Osteoblast (primary cell): Measurements from ENCODE around the gene TBC1D8. TPM values are rescaled to one million over a fixed set of nuclear protein-coding genes. Genes with fewer than 3 reads are reported as not detected.
A peak's percentile ranks its signal among the peaks of the same experiment; 100 is the strongest.

Experiments
- DNase-seq: peaks from one replicate; pipeline ENCODE4 v3.0.0; 2011; ENCODE audit warnings: low spot score, mixed read lengths; ENCODE audit not compliant: insufficient read length; ENCODE audit errors: missing footprints
- H2AFZ ChIP-seq: 2 replicates; pipeline ENCODE4 v1.6.0; 2011; ENCODE audit warnings: mild to moderate bottlenecking, low read length
- H3K27ac ChIP-seq: 2 replicates; pipeline ENCODE4 v1.5.1; 2011; ENCODE audit warnings: mild to moderate bottlenecking, low read depth, low read length, moderate library complexity
- H3K27me3 ChIP-seq: 2 replicates; pipeline ENCODE4 v1.6.0; 2012; ENCODE audit warnings: mild to moderate bottlenecking, control low read depth, inconsistent platforms, low read length, moderate library complexity; ENCODE audit not compliant: insufficient read depth
- H3K36me3 ChIP-seq: 2 replicates; pipeline ENCODE4 v1.5.1; 2011; ENCODE audit warnings: mild to moderate bottlenecking, low read length, control low read depth, moderate library complexity; ENCODE audit not compliant: insufficient read depth
- H3K4me1 ChIP-seq: 2 replicates; pipeline ENCODE4 v1.5.1; 2011; ENCODE audit warnings: mild to moderate bottlenecking, low read length, control low read depth, moderate library complexity; ENCODE audit not compliant: insufficient read depth
- H3K4me2 ChIP-seq: 2 replicates; pipeline ENCODE4 v1.6.0; 2011; ENCODE audit warnings: mild to moderate bottlenecking, low read length; ENCODE audit not compliant: insufficient read depth
- H3K4me3 ChIP-seq: fragments of 200-600 bp; sonication (generic); 3 replicates; pipeline ENCODE4 v1.5.1; 2012; ENCODE audit warnings: mild to moderate bottlenecking, low read length, inconsistent platforms; ENCODE audit not compliant: insufficient read depth
- H3K79me2 ChIP-seq: 2 replicates; pipeline ENCODE4 v1.6.0; 2012; ENCODE audit warnings: mild to moderate bottlenecking, low read length, control low read depth, inconsistent platforms; ENCODE audit not compliant: insufficient read depth
- H3K9me3 ChIP-seq: 2 replicates; pipeline ENCODE4 v1.5.1; 2011; ENCODE audit warnings: low read depth, low read length, control low read depth
- H4K20me1 ChIP-seq: 2 replicates; pipeline ENCODE4 v1.6.0; 2012; ENCODE audit warnings: mild to moderate bottlenecking, low read length, control low read depth; ENCODE audit not compliant: insufficient read depth
- total RNA-seq: library from RNA; depleted of rRNA; stranded (reverse); fragments of >200 nt; gene quantifications from 2 replicates; pipeline ENCODE4 v1.2.3, GENCODE V29; 2012
- TF ChIP-seq, protein P1 (sequence below): IDR thresholded peaks from 2 replicates; pipeline ENCODE4 v1.5.1; 2011; ENCODE audit warnings: mild to moderate bottlenecking, low read depth, low read length, moderate library complexity; ENCODE audit errors: extremely low read depth

The TBC1D8 gene
- total RNA-seq, 1 donor = 13.4 TPM

- Histone ChIP-seq H3K4me2 (no peak overlapping the region), H2AFZ (no peak overlapping the region), H4K20me1 (peaks cover 12% of the 10 kb centered on the region), H3K27me3 (no peaks in the 10 kb centered on the region), H3K79me2 (peaks cover 6% of the 10 kb centered on the region), H3K27ac (no peak overlapping the region), H3K4me3 (no peak overlapping the region), H3K9me3 (no peaks in the 10 kb centered on the region), H3K4me1 (no peaks in the 10 kb centered on the region), H3K36me3 (peaks cover 43% of the 10 kb centered on the region)
- DNase-seq = no peak
- TF ChIP-seq, protein P1, sequence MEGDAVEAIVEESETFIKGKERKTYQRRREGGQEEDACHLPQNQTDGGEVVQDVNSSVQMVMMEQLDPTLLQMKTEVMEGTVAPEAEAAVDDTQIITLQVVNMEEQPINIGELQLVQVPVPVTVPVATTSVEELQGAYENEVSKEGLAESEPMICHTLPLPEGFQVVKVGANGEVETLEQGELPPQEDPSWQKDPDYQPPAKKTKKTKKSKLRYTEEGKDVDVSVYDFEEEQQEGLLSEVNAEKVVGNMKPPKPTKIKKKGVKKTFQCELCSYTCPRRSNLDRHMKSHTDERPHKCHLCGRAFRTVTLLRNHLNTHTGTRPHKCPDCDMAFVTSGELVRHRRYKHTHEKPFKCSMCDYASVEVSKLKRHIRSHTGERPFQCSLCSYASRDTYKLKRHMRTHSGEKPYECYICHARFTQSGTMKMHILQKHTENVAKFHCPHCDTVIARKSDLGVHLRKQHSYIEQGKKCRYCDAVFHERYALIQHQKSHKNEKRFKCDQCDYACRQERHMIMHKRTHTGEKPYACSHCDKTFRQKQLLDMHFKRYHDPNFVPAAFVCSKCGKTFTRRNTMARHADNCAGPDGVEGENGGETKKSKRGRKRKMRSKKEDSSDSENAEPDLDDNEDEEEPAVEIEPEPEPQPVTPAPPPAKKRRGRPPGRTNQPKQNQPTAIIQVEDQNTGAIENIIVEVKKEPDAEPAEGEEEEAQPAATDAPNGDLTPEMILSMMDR = no peak
These were observed 136.8 kb downstream of the TBC1D8 start for GRCh38 chr2:101014264-101014857.

DNA sequence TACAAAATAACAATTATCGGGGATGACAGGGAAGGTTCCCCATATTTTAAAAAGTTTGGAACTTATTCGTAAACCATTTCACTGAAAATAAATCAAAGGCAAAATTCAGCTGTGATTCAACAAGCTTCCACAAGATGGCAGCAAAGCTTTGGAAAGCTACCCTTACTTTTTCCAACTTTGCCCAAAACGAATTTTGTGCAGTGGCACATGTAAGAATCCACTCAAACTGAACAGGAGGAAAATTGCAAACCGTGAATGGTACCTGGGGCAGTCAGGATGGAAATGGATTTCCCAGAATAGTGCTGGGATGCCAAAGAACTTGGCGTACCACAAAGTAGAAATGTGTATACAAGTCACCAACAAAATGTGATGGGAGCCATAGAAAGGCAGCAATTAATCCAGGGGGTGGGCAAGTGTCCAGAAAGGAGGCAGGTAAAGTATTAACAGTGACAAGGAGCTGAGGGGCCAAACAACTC, 138.4 kb downstream of the TBC1D8 start:
- Histone ChIP-seq H3K9me3 (no peaks in the 10 kb centered on the region), H4K20me1 (peaks cover 12% of the 10 kb centered on the region), H3K4me1 (no peaks in the 10 kb centered on the region), H3K27me3 (no peaks in the 10 kb centered on the region), H3K27ac (no peak overlapping the region), H3K36me3 (peaks cover 45% of the 10 kb centered on the region), H3K4me2 (no peak overlapping the region), H3K79me2 (peaks cover 6% of the 10 kb centered on the region), H2AFZ (no peak overlapping the region), H3K4me3 (no peak overlapping the region)
- DNase-seq = peak; percentile 59
- TF ChIP-seq, protein P1 = peak; percentile 81

- H3K4me3 ChIP-seq = no peak overlapping the region
- DNase-seq = no peak
- H3K4me1 ChIP-seq = no peaks in the 10 kb centered on the region
- H2AFZ ChIP-seq = no peak overlapping the region
- no peaks in the 10 kb centered on the region for H3K27me3 ChIP-seq
- TF ChIP-seq, protein P1 = no peak
- H3K9me3 ChIP-seq = no peaks in the 10 kb centered on the region
- H4K20me1 ChIP-seq = peaks cover 12% of the 10 kb centered on the region
- H3K27ac ChIP-seq = no peak overlapping the region
- peaks cover 6% of the 10 kb centered on the region for H3K79me2 ChIP-seq
- H3K4me2 ChIP-seq = no peak overlapping the region
- peaks cover 51% of the 10 kb centered on the region for H3K36me3 ChIP-seq
These were observed 139.0 kb downstream of the TBC1D8 start for GRCh38 chr2:101012054-101012705.

DNA sequence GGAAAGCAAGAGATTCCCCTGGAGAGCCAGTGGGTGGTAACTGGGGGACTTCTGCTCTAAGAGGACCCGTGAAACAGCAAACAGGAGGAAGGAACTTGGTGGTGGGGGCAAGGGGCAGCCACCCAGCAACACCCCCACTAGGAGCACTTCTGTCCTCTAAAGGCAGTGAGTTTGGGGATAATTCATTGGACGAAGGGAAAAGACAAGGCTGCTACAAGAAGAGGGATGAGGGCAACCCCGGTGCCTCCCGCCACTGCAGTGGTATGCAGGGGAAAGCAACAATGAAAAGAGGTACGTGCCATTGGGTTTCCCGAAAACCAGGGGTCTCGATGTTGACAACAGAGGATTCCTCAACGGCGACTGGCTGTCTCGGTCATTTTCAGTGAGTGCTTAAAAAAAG, 140.0 kb downstream of the TBC1D8 start:
- Histone ChIP-seq H3K4me1 (no peaks in the 10 kb centered on the region), H3K36me3 (peaks cover 61% of the 10 kb centered on the region), H3K4me2 (no peak overlapping the region), H3K4me3 (no peak overlapping the region), H2AFZ (no peak overlapping the region), H4K20me1 (peaks cover 12% of the 10 kb centered on the region), H3K79me2 (peaks cover 6% of the 10 kb centered on the region), H3K9me3 (no peaks in the 10 kb centered on the region), H3K27me3 (no peaks in the 10 kb centered on the region), H3K27ac (no peak overlapping the region)
- TF ChIP-seq, protein P1 = no peak
- no peak for DNase-seq
